Cardiac fibroblast (primary cell): ENCODE data around the gene ERVFRD-1.

ENCODE experiments used
- DNase-seq, 2 donors: peaks; one replicate each; pipeline versions ENCODE4 v3.0.0 to v3.0.0-alpha.2; 2010; ENCODE audit warnings: low read depth in 2 of 2
- H3K4me3 ChIP-seq, 2 donors: replicated peaks in 1 of 2; 1 replicate in 1 of 2; 2 replicates in 1 of 2; pipeline ENCODE4 v1.5.1; 2011; ENCODE audit warnings: low read depth in 2 of 2, low read length in 2 of 2, mild to moderate bottlenecking in 2 of 2, moderate library complexity in 1 of 2
- CTCF ChIP-seq: IDR thresholded peaks from one replicate; pipeline ENCODE4 v1.5.1; 2011; ENCODE audit warnings: low read depth, mild to moderate bottlenecking, low read length, inconsistent platforms

The ERVFRD-1 gene

GRCh38 chr6:11098004-11098403 lies 13.5 kb downstream of the ERVFRD-1 start:
- no peak for TF ChIP-seq CTCF

GRCh38 chr6:11097476-11097875 lies 14.0 kb downstream of the ERVFRD-1 start:
- no peak for TF ChIP-seq CTCF
- no peak overlapping the region for H3K4me3 ChIP-seq
- peak in 1 of 2 donors; percentile 38 for DNase-seq

More at GRCh38 chr6:11098004-11098403, 13.5 kb downstream of the ERVFRD-1 start:
- DNase-seq, result no peak
- no peak overlapping the region for H3K4me3 ChIP-seq

GRCh38 chr6:11096109-11096508 lies 15.4 kb downstream of the ERVFRD-1 start:
- TF ChIP-seq CTCF, result no peak
- DNase-seq, result peak; percentile 79 to 80
- peak overlapping the region in 1 of 2 donors; percentile 99 for H3K4me3 ChIP-seq

- TF ChIP-seq CTCF, result no peak
- peak in 1 of 2 donors; percentile 12 for DNase-seq
- H3K4me3 ChIP-seq, result peak overlapping the region; percentile 98 to 99
Measured at GRCh38 chr6:11094941-11095340, 16.6 kb downstream of the ERVFRD-1 start.

GRCh38 chr6:11094411-11094851 lies 17.1 kb downstream of the ERVFRD-1 start:
- TF ChIP-seq CTCF, result no peak
- peak overlapping the region; percentile 98 to 99 for H3K4me3 ChIP-seq
- DNase-seq, result peak; percentile 46 to 63

- H3K4me3 ChIP-seq, result peak within 1 kb of the TSS; percentile 98 to 99
- DNase-seq, result peak; percentile 99
- TF ChIP-seq CTCF, result peak; percentile 34
Measured at GRCh38 chr6:11093626-11094410, 17.7 kb downstream of the ERVFRD-1 start, which contains the start of gene SMIM13. TSS of gene SMIM13 (plus strand) at chr6:11093834. CDS start at chr6:11094314, 480 bp downstream.
